Measurements from ENCODE around the gene MFRP. TPM values are rescaled to one million over a fixed set of nuclear protein-coding genes. Genes with fewer than 3 reads are reported as not detected.

Gene MFRP
- total RNA-seq, 1 experiment from 2014 or later: not detected

GRCh38 chr11:119371778-119372182 lies 25.3 kb upstream of the MFRP start:
- Mint-ChIP-seq H3K4me1 (peaks cover 66% of the 10 kb centered on the region), H3K36me3 (no peaks in the 10 kb centered on the region), H3K4me3 (no peak overlapping the region), H3K9me3 (no peaks in the 10 kb centered on the region), H3K27me3 (ENCODE audit: low read depth) (no peaks in the 10 kb centered on the region; the same call in 1 of the 2 replicates), H3K27ac (no peak overlapping the region)
- DNase-seq (ENCODE audit: low spot score) (no peak), ATAC-seq (no peak)
- CTCF ChIA-PET: interaction anchor here (0.9 to 11.0 kb wide), 5 partner anchors 9 to 103 kb away, joined by 3 to 190 read pairs (median 56); partner anchors contain the start of gene C1QTNF5
- POLR2A ChIA-PET: interaction anchor here (0.8 kb wide), 1 partner anchor 11 kb away, joined by 4 read pairs; no protein-coding TSS in a partner anchor
- TF ChIP-seq GRHL2 (CRISPR knock-in tag; IDR thresholded peaks at IDR 0.05; ENCODE audit: insufficient replicate concordance, severe bottlenecking): no peak
- no peak for TF ChIP-seq ZNF232 (CRISPR knock-in tag; IDR thresholded peaks at IDR 0.05)
- no peak for TF ChIP-seq FOXP4 (CRISPR knock-in tag; IDR thresholded peaks at IDR 0.05)
- TF ChIP-seq NFE2L1 (CRISPR knock-in tag; IDR thresholded peaks at IDR 0.05): no peak
- no peak for TF ChIP-seq TCF7 (CRISPR knock-in tag; IDR thresholded peaks at IDR 0.05; ENCODE audit: low read depth)
- no peak for TF ChIP-seq ATF3 (CRISPR knock-in tag; conservative IDR thresholded peaks at IDR 0.05)
- TF ChIP-seq ARID4B (CRISPR knock-in tag; IDR thresholded peaks at IDR 0.05; ENCODE audit: borderline replicate concordance): no peak
- no peak for TF ChIP-seq ZNF532 (CRISPR knock-in tag; IDR thresholded peaks at IDR 0.05; ENCODE audit: borderline replicate concordance)
- TF ChIP-seq TEAD1 (CRISPR knock-in tag; IDR thresholded peaks at IDR 0.05): no peak

- H3K27me3 Mint-ChIP-seq (ENCODE audit: low read depth): peaks cover 6% of the 10 kb centered on the region
- ATAC-seq (no peak), DNase-seq (ENCODE audit: low spot score) (no peak)
- H3K9me3 Mint-ChIP-seq: no peaks in the 10 kb centered on the region
- H3K4me1 Mint-ChIP-seq: peaks cover 60% of the 10 kb centered on the region
- H3K4me3 Mint-ChIP-seq: no peak overlapping the region
- ChIA-PET POLR2A (interaction anchor here (0.8 kb wide), 1 partner anchor 10 kb away, joined by 4 read pairs; no protein-coding TSS in a partner anchor), CTCF (interaction anchor here (0.9 to 11.0 kb wide), 9 partner anchors 8 to 104 kb away, joined by 3 to 190 read pairs (median 5); partner anchors contain the start of genes C1QTNF5 and MCAM)
- no peak overlapping the region for H3K27ac Mint-ChIP-seq
- no peaks in the 10 kb centered on the region for H3K36me3 Mint-ChIP-seq
- TF ChIP-seq CTCF (IDR thresholded peaks at IDR 0.05): no peak
- no peak for TF ChIP-seq USF2 (CRISPR knock-in tag; IDR thresholded peaks at IDR 0.05)
- TF ChIP-seq ZNF416 (CRISPR knock-in tag; IDR thresholded peaks at IDR 0.05): no peak
- no peak for TF ChIP-seq ZNF512 (CRISPR knock-in tag; IDR thresholded peaks at IDR 0.05; ENCODE audit: borderline replicate concordance)
- no peak for TF ChIP-seq SP1 (CRISPR knock-in tag; conservative IDR thresholded peaks at IDR 0.05)
- no peak for TF ChIP-seq USF1 (CRISPR knock-in tag; IDR thresholded peaks at IDR 0.05)
- no peak for TF ChIP-seq ELF4 (CRISPR knock-in tag; IDR thresholded peaks at IDR 0.05; ENCODE audit: low read depth)
- no peak for TF ChIP-seq ETV6 (CRISPR knock-in tag; IDR thresholded peaks at IDR 0.05)
Measured at GRCh38 chr11:119371067-119371601, 24.6 kb upstream of the MFRP start.
